ENCODE results near the gene SEPTIN7. TPM values are rescaled to one million over a fixed set of nuclear protein-coding genes. Genes with fewer than 3 reads are reported as not detected.

The SEPTIN7 gene
- total RNA-seq, 2 experiments from 2014 or later = 175 to 270 TPM

DNA sequence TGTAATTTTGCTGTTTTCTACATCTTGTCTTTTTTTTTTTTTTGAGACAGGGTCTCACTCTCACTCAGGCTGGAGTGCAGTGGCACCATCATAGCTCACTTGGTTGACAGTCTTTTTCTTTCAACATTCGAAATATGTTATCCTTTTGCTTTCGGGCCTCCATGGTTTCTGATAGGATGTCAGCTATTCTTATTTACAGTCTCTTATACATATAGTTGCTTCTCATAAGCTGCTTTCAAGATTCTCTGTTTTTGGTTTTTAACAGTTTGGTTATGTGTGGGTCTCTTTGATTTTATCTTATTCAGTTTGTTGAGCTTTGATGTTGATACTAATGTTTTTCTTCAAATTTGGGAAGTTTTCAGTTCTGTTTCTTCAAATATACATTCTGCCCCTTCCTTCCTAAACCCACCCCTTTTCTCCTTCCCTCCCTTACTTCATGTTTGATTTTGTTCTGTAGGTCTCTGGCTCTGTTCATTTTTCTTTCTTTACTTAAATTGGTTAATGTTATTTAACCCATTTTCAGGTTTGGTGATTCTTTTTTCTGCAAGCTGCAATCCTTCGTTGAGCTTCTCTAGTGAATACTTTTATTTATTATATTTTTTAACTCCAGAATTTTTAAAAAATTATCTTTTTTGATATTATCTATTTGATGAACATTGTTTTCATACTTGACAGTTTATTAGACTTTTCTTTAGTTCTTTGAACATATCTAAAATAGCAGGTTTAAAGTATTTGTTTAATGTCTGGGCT, 19.3 kb downstream of the SEPTIN7 start:
- Histone ChIP-seq H3K27ac (ENCODE audit: low read depth, low read length, poor library complexity, severe bottlenecking) (no peak overlapping the region), H4K20me1 (ENCODE audit: insufficient read depth, low read length) (peaks cover 40% of the 10 kb centered on the region), H3K79me2 (ENCODE audit: insufficient read depth, low read depth, low read length) (peaks cover 100% of the 10 kb centered on the region), H3K9me2 (ENCODE audit: insufficient read depth, low read length) (no peaks in the 10 kb centered on the region), H3K4me1 (ENCODE audit: insufficient read depth, low read length, poor library complexity, severe bottlenecking) (no peaks in the 10 kb centered on the region), H3K4me3 (ENCODE audit: low read depth, low read length, poor library complexity, severe bottlenecking) (no peak overlapping the region), H3K9me3 (ENCODE audit: low read length) (peaks cover 64% of the 10 kb centered on the region), H3K4me2 (ENCODE audit: low read length) (no peak overlapping the region), H3K36me3 (ENCODE audit: insufficient read depth, low read length) (peaks cover 80% of the 10 kb centered on the region), H2AFZ (ENCODE audit: low read length) (no peak overlapping the region)
- intact Hi-C loops (cut with micrococcal nuclease; ENCODE audit: unreplicated experiment) = no loop called here
- DNase-seq (ENCODE audit: low spot score) = no peak
- BruUV-seq (replicated peaks) = no TSS peak
- POLR2A ChIA-PET = interaction anchor here (0.7 to 2.6 kb wide), 10 partner anchors 11 to 304 kb away, joined by 3 to 11 read pairs (median 4); no protein-coding TSS in a partner anchor
- no peak for TF ChIP-seq EZH2phosphoT487 (IDR thresholded peaks at IDR 0.05; ENCODE audit: borderline replicate concordance, low read depth, low read length)
- TF ChIP-seq, protein P1, sequence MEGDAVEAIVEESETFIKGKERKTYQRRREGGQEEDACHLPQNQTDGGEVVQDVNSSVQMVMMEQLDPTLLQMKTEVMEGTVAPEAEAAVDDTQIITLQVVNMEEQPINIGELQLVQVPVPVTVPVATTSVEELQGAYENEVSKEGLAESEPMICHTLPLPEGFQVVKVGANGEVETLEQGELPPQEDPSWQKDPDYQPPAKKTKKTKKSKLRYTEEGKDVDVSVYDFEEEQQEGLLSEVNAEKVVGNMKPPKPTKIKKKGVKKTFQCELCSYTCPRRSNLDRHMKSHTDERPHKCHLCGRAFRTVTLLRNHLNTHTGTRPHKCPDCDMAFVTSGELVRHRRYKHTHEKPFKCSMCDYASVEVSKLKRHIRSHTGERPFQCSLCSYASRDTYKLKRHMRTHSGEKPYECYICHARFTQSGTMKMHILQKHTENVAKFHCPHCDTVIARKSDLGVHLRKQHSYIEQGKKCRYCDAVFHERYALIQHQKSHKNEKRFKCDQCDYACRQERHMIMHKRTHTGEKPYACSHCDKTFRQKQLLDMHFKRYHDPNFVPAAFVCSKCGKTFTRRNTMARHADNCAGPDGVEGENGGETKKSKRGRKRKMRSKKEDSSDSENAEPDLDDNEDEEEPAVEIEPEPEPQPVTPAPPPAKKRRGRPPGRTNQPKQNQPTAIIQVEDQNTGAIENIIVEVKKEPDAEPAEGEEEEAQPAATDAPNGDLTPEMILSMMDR (conservative IDR thresholded peaks at IDR 0.05; ENCODE audit: low read length) = no peak
- CTCF ChIA-PET (ENCODE audit: unreplicated experiment) = interaction anchor here (2.2 kb wide), 1 partner anchor 19 kb away, joined by 7 read pairs; the partner anchor contains the start of gene SEPTIN7

GRCh38 chr7:35820858-35821257, 20.0 kb downstream of the SEPTIN7 start:
- ChIA-PET CTCF (ENCODE audit: unreplicated experiment) (interaction anchor here (2.2 kb wide), 1 partner anchor 20 kb away, joined by 7 read pairs; the partner anchor contains the start of gene SEPTIN7), POLR2A (interaction anchor here (0.9 to 2.6 kb wide), 3 partner anchors 10 to 92 kb away, joined by 4 to 8 read pairs (median 7); no protein-coding TSS in a partner anchor)
- no peak for TF ChIP-seq EZH2phosphoT487 (IDR thresholded peaks at IDR 0.05; ENCODE audit: borderline replicate concordance, low read depth, low read length)
- TF ChIP-seq, protein P1 (conservative IDR thresholded peaks at IDR 0.05; ENCODE audit: low read length) = no peak
- H2AFZ ChIP-seq (ENCODE audit: low read length) = no peak overlapping the region
- H3K9me3 ChIP-seq (ENCODE audit: low read length) = peaks cover 57% of the 10 kb centered on the region
- H3K4me2 ChIP-seq (ENCODE audit: low read length) = no peak overlapping the region
- no TSS peak for BruUV-seq (replicated peaks)
- H3K9me2 ChIP-seq (ENCODE audit: insufficient read depth, low read length) = no peaks in the 10 kb centered on the region
- no peak overlapping the region for H3K27ac ChIP-seq (ENCODE audit: low read depth, low read length, poor library complexity, severe bottlenecking)
- H3K4me3 ChIP-seq (ENCODE audit: low read depth, low read length, poor library complexity, severe bottlenecking) = no peak overlapping the region
- H3K36me3 ChIP-seq (ENCODE audit: insufficient read depth, low read length) = peaks cover 73% of the 10 kb centered on the region
- H3K79me2 ChIP-seq (ENCODE audit: insufficient read depth, low read depth, low read length) = peaks cover 100% of the 10 kb centered on the region
- DNase-seq (ENCODE audit: low spot score) = no peak
- peaks cover 46% of the 10 kb centered on the region for H4K20me1 ChIP-seq (ENCODE audit: insufficient read depth, low read length)
- intact Hi-C loops (cut with micrococcal nuclease; ENCODE audit: unreplicated experiment) = no loop called here
- H3K4me1 ChIP-seq (ENCODE audit: insufficient read depth, low read length, poor library complexity, severe bottlenecking) = no peaks in the 10 kb centered on the region

DNA sequence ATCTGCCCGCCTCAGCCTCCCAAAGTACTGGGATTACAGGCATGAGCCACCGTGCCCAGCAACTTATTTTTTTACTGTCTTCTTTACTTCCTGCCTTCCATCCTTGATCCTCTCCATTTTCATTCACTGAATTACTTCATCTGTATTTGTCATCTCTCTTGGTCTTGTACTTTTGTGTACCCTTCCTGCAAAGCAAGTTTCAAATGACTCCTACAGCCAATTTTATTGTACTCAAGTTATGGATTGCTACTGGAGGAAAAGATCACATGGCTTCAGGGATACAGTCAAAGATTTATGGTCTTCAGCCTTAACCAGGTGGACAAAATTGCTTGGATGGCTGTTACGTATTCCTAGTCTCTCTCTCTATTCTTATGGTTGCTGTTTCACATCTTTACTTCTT, 22.6 kb downstream of the SEPTIN7 start:
- Histone ChIP-seq H3K27ac (ENCODE audit: low read depth, low read length, poor library complexity, severe bottlenecking) (no peak overlapping the region), H3K9me2 (ENCODE audit: insufficient read depth, low read length) (no peaks in the 10 kb centered on the region; the same call in 1 of the 2 replicates), H3K4me3 (ENCODE audit: low read depth, low read length, poor library complexity, severe bottlenecking) (no peak overlapping the region), H3K79me2 (ENCODE audit: insufficient read depth, low read depth, low read length) (peaks cover 100% of the 10 kb centered on the region), H3K9me3 (ENCODE audit: low read length) (peaks cover 31% of the 10 kb centered on the region), H4K20me1 (ENCODE audit: insufficient read depth, low read length) (peaks cover 32% of the 10 kb centered on the region), H2AFZ (ENCODE audit: low read length) (no peak overlapping the region), H3K4me2 (ENCODE audit: low read length) (no peak overlapping the region), H3K36me3 (ENCODE audit: insufficient read depth, low read length) (peaks cover 50% of the 10 kb centered on the region), H3K4me1 (ENCODE audit: insufficient read depth, low read length, poor library complexity, severe bottlenecking) (no peaks in the 10 kb centered on the region)
- no peak for DNase-seq (ENCODE audit: low spot score)
- TF ChIP-seq EZH2phosphoT487 (IDR thresholded peaks at IDR 0.05; ENCODE audit: borderline replicate concordance, low read depth, low read length) = no peak
- TF ChIP-seq, protein P1 (conservative IDR thresholded peaks at IDR 0.05; ENCODE audit: low read length) = no peak
- intact Hi-C loops (cut with micrococcal nuclease; ENCODE audit: unreplicated experiment) = no loop called here
- ChIA-PET POLR2A (no interaction called here), CTCF (ENCODE audit: unreplicated experiment) (no interaction called here)
- BruUV-seq (replicated peaks) = no TSS peak
